HEK293 (cell line): ENCODE data around the gene RPS27.

ENCODE experiments used
- CTCF ChIA-PET: fragments of 350-600 bp; formaldehyde crosslinking; extraction: SDS; loops from one replicate; lab custom pipeline; 2021; ENCODE audit warnings: antibody characterized with exemption; lab: Yijun Ruan, JAX
- POLR2A ChIA-PET: fragments of 300-600 bp; formaldehyde crosslinking; extraction: SDS; loops from one replicate; lab custom pipeline; 2020; ENCODE audit warnings: antibody characterized with exemption, inconsistent platforms; lab: Yijun Ruan, JAX
- H3K27ac ChIP-seq: fragments of 200-500 bp; sonication (Bioruptor generic); 2 replicates; pipeline ENCODE4 v1.5.1; 2014; ENCODE audit warnings: low read depth, low read length, control low read depth, inconsistent platforms; ENCODE audit errors: extremely low read depth
- H3K36me3 ChIP-seq, 2 experiments: fragments of 200-500 bp in 1 of 2; sonication (Bioruptor generic) in 1 of 2; 1 replicate in 1 of 2; 2 replicates in 1 of 2; pipeline ENCODE4 v1.5.1; 2014 to 2017; ENCODE audit warnings: inconsistent platforms in 2 of 2, low read length in 2 of 2; ENCODE audit not compliant: control insufficient read depth in 2 of 2, insufficient read depth in 1 of 2
- H3K4me1 ChIP-seq: fragments of 200-500 bp; sonication (Bioruptor generic); 2 replicates; pipeline ENCODE4 v1.5.1; 2014; ENCODE audit warnings: mild to moderate bottlenecking, low read length, inconsistent platforms; ENCODE audit not compliant: control insufficient read depth, insufficient read depth
- H3K4me3 ChIP-seq: 2 replicates; pipeline ENCODE4 v1.5.1; 2011; ENCODE audit warnings: low read depth, mild to moderate bottlenecking, control low read depth, low read length, moderate library complexity
- H3K9me3 ChIP-seq: fragments of 200-500 bp; sonication (Bioruptor generic); 2 replicates; pipeline ENCODE4 v1.5.1; 2014; ENCODE audit warnings: low read depth, low read length, inconsistent platforms; ENCODE audit not compliant: control insufficient read depth, insufficient read depth
- BCL6B ChIP-seq: fragments of 450-650 bp; formaldehyde crosslinking; IDR thresholded peaks from 2 replicates; pipeline ENCODE4 v1.5.1; 2017; ENCODE audit warnings: missing biosample characterization, missing genetic modification characterization
- KLF16 ChIP-seq: fragments of 450-650 bp; formaldehyde crosslinking; IDR thresholded peaks from 2 replicates; pipeline ENCODE4 v1.5.1; 2017; ENCODE audit warnings: missing biosample characterization, missing genetic modification characterization
- MYNN ChIP-seq: fragments of 450-650 bp; formaldehyde crosslinking; IDR thresholded peaks from 2 replicates; pipeline ENCODE4 v1.5.1; 2016; ENCODE audit warnings: missing biosample characterization, missing genetic modification characterization, borderline replicate concordance
- OVOL3 ChIP-seq: fragments of 450-650 bp; formaldehyde crosslinking; IDR thresholded peaks from 2 replicates; pipeline ENCODE4 v1.5.1; 2016; ENCODE audit warnings: missing biosample characterization, missing genetic modification characterization
- PBX3 ChIP-seq: sonication (generic); formaldehyde crosslinking; IDR thresholded peaks from 2 replicates; pipeline ENCODE4 v1.8.1; 2022; ENCODE audit warnings: mild to moderate bottlenecking, moderate library complexity, missing genetic modification reagents
- PRDM1 ChIP-seq: fragments of 450-650 bp; formaldehyde crosslinking; IDR thresholded peaks from 2 replicates; pipeline ENCODE4; 2016; ENCODE audit warnings: missing biosample characterization, missing genetic modification characterization
- SCRT2 ChIP-seq: fragments of 450-650 bp; formaldehyde crosslinking; IDR thresholded peaks from 2 replicates; pipeline ENCODE4 v1.5.1; 2016; ENCODE audit warnings: missing biosample characterization, missing genetic modification characterization
- TCF7L2 ChIP-seq: IDR thresholded peaks from 2 replicates; pipeline ENCODE4 v1.6.1; 2011; ENCODE audit warnings: low read depth, mild to moderate bottlenecking, inconsistent platforms, low read length, moderate library complexity, borderline replicate concordance
- ZBTB8A ChIP-seq: fragments of 450-650 bp; formaldehyde crosslinking; IDR thresholded peaks from 2 replicates; pipeline ENCODE4 v1.5.1; 2016; ENCODE audit warnings: missing biosample characterization, missing genetic modification characterization
- ZNF10 ChIP-seq: fragments of 450-650 bp; formaldehyde crosslinking; IDR thresholded peaks from 2 replicates; pipeline ENCODE4 v1.5.1; 2017; ENCODE audit warnings: missing biosample characterization, missing genetic modification characterization
- ZNF140 ChIP-seq: fragments of 450-650 bp; formaldehyde crosslinking; IDR thresholded peaks from 2 replicates; pipeline ENCODE4 v1.5.1; 2016; ENCODE audit warnings: missing biosample characterization, missing genetic modification characterization
- ZNF404 ChIP-seq: fragments of 450-650 bp; formaldehyde crosslinking; IDR thresholded peaks from 2 replicates; pipeline ENCODE4 v1.5.1; 2017; ENCODE audit warnings: missing biosample characterization, missing genetic modification characterization
- ZNF530 ChIP-seq: fragments of 450-650 bp; formaldehyde crosslinking; IDR thresholded peaks from 2 replicates; pipeline ENCODE4 v1.5.1; 2016; ENCODE audit warnings: low read depth, missing biosample characterization, missing genetic modification characterization
- ZNF658 ChIP-seq: fragments of 450-650 bp; formaldehyde crosslinking; IDR thresholded peaks from 2 replicates; pipeline ENCODE4; 2016; ENCODE audit warnings: missing biosample characterization, missing genetic modification characterization
- ZNF670 ChIP-seq: fragments of 450-650 bp; formaldehyde crosslinking; IDR thresholded peaks from 2 replicates; pipeline ENCODE4 v1.5.1; 2016; ENCODE audit warnings: missing biosample characterization, missing genetic modification characterization, low read depth
- ZNF677 ChIP-seq: fragments of 450-650 bp; IDR thresholded peaks from 2 replicates; pipeline ENCODE4 v1.5.0; 2018; ENCODE audit warnings: missing biosample characterization, mild to moderate bottlenecking, missing genetic modification characterization, moderate library complexity
- ZNF692 ChIP-seq: fragments of 450-650 bp; formaldehyde crosslinking; IDR thresholded peaks from 2 replicates; pipeline ENCODE4 v1.5.1; 2016; ENCODE audit warnings: missing biosample characterization, missing genetic modification characterization
- ZNF704 ChIP-seq: fragments of 450-650 bp; formaldehyde crosslinking; IDR thresholded peaks from 2 replicates; pipeline ENCODE4 v1.5.1; 2016; ENCODE audit warnings: missing biosample characterization, missing genetic modification characterization
- ZNF791 ChIP-seq: fragments of 450-650 bp; formaldehyde crosslinking; IDR thresholded peaks from 2 replicates; pipeline ENCODE4 v1.5.1; 2016; ENCODE audit warnings: missing biosample characterization, missing genetic modification characterization
- ZSCAN4 ChIP-seq: fragments of 450-650 bp; formaldehyde crosslinking; IDR thresholded peaks from 2 replicates; pipeline ENCODE4 v1.5.1; 2017; ENCODE audit warnings: missing biosample characterization, missing genetic modification characterization
- ZSCAN5A ChIP-seq: fragments of 450-650 bp; formaldehyde crosslinking; IDR thresholded peaks from 2 replicates; pipeline ENCODE4 v1.5.1; 2016; ENCODE audit warnings: missing biosample characterization, missing genetic modification characterization

Gene RPS27

GRCh38 chr1:153945795-153946621 lies 44.6 kb upstream of the RPS27 start (continued):
- TF ChIP-seq ZNF530 (tag by site-specific recombination) (no peak), ZBTB8A (tag by site-specific recombination) (peak; percentile 89), KLF16 (tag by site-specific recombination) (peak; percentile 75), ZNF791 (tag by site-specific recombination) (no peak)
- TF ChIP-seq, all 188 proteins: peak for 45

GRCh38 chr1:153946622-153947241 lies 43.8 kb upstream of the RPS27 start, which contains the start of gene DENND4B:
Gene DENND4B (minus strand): TSS chr1:153946718. CDS start chr1:153944374, 2,344 bp downstream.
- Histone ChIP-seq H3K4me1 (no peaks in the 10 kb centered on the region), H3K9me3 (no peaks in the 10 kb centered on the region), H3K4me3 (peak within 1 kb of the TSS; percentile 74), H3K36me3 (peaks cover 12 to 67% of the 10 kb centered on the region in 2 experiments; a peak in 2 of 3 replicates), H3K27ac (peak within 1 kb of the TSS; percentile 91)
- CTCF ChIA-PET: interaction anchor here (0.6 to 1.8 kb wide), 27 partner anchors 9 to 402 kb away, joined by 3 to 13 read pairs (median 4); partner anchors contain the start of genes CRTC2, RAB13 and SLC39A1
- POLR2A ChIA-PET: interaction anchor here (1.0 to 4.3 kb wide), 11 partner anchors 10 to 143 kb away, joined by 4 to 36 read pairs (median 13); partner anchors contain the start of genes CREB3L4, CRTC2, GATAD2B and JTB
- TF ChIP-seq SCRT2 (no peak), ZNF670 (no peak), TCF7L2 (no peak), ZSCAN4 (tag by site-specific recombination) (no peak; the same call in 1 of the 2 replicates), ZSCAN5A (no peak), ZNF704 (tag by site-specific recombination) (no peak), ZNF677 (tag by site-specific recombination) (no peak), ZNF10 (tag by site-specific recombination) (no peak), ZNF692 (tag by site-specific recombination) (peak; percentile 39), PRDM1 (no peak), MYNN (tag by site-specific recombination) (no peak), PBX3 (CRISPR knock-in tag) (no peak), KLF16 (tag by site-specific recombination) (no peak), BCL6B (tag by site-specific recombination) (no peak), ZNF658 (tag by site-specific recombination) (no peak), OVOL3 (tag by site-specific recombination) (no peak), ZNF140 (tag by site-specific recombination) (no peak), ZNF404 (tag by site-specific recombination) (no peak)
